Uterus (tissue), 2 donors: ENCODE data around the gene RNF168.

Source experiments
- POLR2A ChIP-seq, 2 donors: fragments of 450-650 bp; IDR thresholded peaks; one replicate each; pipeline ENCODE4 v1.6.1; 2016; ENCODE audit warnings: antibody characterized with exemption in 2 of 2, mild to moderate bottlenecking in 1 of 2, moderate library complexity in 1 of 2
- TF ChIP-seq, protein P1 (sequence below), 4 experiments: fragments of 200-600 bp in 2 of 4; fragments of 450-650 bp in 2 of 4; sonication (generic) in 2 of 4; IDR thresholded peaks; one replicate each; pipeline ENCODE4 v1.5.1; 2016 to 2019; ENCODE audit warnings: antibody characterized with exemption in 4 of 4, mild to moderate bottlenecking in 2 of 4, moderate library complexity in 1 of 4

DNA sequence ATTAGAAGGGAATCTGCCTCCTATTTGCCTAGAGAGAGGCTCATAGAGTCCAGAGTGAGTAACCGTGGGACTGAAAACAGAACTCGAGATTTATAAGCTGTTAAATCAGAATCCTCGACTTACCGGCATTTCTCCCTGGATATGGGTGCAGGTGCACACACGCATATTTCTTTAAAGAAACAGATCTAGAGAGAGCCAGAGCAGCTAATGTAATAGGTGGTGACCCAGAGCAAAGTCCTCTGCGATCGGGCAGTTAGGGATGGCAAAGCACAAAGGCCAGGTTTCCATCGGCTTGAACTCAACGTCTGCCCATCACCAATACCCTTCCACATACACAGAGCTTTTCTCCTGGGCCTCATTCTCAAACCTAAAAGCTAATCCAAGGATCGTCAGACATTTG lies 13.8 kb downstream of the RNF168 start:
- TF ChIP-seq, protein P1, sequence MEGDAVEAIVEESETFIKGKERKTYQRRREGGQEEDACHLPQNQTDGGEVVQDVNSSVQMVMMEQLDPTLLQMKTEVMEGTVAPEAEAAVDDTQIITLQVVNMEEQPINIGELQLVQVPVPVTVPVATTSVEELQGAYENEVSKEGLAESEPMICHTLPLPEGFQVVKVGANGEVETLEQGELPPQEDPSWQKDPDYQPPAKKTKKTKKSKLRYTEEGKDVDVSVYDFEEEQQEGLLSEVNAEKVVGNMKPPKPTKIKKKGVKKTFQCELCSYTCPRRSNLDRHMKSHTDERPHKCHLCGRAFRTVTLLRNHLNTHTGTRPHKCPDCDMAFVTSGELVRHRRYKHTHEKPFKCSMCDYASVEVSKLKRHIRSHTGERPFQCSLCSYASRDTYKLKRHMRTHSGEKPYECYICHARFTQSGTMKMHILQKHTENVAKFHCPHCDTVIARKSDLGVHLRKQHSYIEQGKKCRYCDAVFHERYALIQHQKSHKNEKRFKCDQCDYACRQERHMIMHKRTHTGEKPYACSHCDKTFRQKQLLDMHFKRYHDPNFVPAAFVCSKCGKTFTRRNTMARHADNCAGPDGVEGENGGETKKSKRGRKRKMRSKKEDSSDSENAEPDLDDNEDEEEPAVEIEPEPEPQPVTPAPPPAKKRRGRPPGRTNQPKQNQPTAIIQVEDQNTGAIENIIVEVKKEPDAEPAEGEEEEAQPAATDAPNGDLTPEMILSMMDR (IDR thresholded peaks at IDR 0.05): no peak
- TF ChIP-seq POLR2A (IDR thresholded peaks at IDR 0.05): no peak
